ENCODE data around the gene PTBP2.
A peak's percentile ranks its signal among the peaks of the same experiment; 100 is the strongest.

DNA sequence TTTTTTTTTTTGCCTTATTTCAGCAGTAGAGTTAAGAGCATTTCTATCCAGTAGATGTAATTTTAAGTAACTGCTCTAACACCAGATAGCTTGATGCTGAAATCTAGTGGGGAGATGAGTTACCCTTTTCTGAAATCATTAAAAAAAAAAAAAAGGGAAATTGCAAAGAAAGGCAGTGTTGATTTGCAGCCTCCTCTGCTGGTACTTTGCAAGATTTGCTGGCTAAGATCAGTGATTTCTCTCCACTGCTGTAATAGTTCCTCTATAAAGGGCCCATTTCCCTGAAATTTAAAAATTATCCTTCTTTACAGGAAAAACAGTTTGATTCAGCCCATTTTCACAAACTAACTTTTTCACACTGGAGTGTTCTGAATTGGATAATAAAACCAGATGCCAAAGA, 120.6 kb downstream of the PTBP2 start:
- TF ChIP-seq, protein P1, sequence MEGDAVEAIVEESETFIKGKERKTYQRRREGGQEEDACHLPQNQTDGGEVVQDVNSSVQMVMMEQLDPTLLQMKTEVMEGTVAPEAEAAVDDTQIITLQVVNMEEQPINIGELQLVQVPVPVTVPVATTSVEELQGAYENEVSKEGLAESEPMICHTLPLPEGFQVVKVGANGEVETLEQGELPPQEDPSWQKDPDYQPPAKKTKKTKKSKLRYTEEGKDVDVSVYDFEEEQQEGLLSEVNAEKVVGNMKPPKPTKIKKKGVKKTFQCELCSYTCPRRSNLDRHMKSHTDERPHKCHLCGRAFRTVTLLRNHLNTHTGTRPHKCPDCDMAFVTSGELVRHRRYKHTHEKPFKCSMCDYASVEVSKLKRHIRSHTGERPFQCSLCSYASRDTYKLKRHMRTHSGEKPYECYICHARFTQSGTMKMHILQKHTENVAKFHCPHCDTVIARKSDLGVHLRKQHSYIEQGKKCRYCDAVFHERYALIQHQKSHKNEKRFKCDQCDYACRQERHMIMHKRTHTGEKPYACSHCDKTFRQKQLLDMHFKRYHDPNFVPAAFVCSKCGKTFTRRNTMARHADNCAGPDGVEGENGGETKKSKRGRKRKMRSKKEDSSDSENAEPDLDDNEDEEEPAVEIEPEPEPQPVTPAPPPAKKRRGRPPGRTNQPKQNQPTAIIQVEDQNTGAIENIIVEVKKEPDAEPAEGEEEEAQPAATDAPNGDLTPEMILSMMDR (IDR thresholded peaks at IDR 0.05; ENCODE audit: low read depth, low read length, missing input control), result peak; percentile 16
- TF ChIP-seq, protein P2, sequence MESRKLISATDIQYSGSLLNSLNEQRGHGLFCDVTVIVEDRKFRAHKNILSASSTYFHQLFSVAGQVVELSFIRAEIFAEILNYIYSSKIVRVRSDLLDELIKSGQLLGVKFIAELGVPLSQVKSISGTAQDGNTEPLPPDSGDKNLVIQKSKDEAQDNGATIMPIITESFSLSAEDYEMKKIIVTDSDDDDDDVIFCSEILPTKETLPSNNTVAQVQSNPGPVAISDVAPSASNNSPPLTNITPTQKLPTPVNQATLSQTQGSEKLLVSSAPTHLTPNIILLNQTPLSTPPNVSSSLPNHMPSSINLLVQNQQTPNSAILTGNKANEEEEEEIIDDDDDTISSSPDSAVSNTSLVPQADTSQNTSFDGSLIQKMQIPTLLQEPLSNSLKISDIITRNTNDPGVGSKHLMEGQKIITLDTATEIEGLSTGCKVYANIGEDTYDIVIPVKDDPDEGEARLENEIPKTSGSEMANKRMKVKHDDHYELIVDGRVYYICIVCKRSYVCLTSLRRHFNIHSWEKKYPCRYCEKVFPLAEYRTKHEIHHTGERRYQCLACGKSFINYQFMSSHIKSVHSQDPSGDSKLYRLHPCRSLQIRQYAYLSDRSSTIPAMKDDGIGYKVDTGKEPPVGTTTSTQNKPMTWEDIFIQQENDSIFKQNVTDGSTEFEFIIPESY (IDR thresholded peaks at IDR 0.05), result no peak
- TF ChIP-seq, protein P3, sequence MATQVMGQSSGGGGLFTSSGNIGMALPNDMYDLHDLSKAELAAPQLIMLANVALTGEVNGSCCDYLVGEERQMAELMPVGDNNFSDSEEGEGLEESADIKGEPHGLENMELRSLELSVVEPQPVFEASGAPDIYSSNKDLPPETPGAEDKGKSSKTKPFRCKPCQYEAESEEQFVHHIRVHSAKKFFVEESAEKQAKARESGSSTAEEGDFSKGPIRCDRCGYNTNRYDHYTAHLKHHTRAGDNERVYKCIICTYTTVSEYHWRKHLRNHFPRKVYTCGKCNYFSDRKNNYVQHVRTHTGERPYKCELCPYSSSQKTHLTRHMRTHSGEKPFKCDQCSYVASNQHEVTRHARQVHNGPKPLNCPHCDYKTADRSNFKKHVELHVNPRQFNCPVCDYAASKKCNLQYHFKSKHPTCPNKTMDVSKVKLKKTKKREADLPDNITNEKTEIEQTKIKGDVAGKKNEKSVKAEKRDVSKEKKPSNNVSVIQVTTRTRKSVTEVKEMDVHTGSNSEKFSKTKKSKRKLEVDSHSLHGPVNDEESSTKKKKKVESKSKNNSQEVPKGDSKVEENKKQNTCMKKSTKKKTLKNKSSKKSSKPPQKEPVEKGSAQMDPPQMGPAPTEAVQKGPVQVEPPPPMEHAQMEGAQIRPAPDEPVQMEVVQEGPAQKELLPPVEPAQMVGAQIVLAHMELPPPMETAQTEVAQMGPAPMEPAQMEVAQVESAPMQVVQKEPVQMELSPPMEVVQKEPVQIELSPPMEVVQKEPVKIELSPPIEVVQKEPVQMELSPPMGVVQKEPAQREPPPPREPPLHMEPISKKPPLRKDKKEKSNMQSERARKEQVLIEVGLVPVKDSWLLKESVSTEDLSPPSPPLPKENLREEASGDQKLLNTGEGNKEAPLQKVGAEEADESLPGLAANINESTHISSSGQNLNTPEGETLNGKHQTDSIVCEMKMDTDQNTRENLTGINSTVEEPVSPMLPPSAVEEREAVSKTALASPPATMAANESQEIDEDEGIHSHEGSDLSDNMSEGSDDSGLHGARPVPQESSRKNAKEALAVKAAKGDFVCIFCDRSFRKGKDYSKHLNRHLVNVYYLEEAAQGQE (IDR thresholded peaks at IDR 0.05), result no peak

All from liver (tissue), 2 donors.